Endodermal cell (in vitro differentiated cells): Measurements from ENCODE around the gene ANO6. TPM values are rescaled to one million over a fixed set of nuclear protein-coding genes. Genes with fewer than 3 reads are reported as not detected.

ENCODE experiments used
- DNase-seq: peaks from one replicate; pipeline ENCODE4 v3.0.0-alpha.2; 2017
- H3K27ac ChIP-seq: 2 replicates; pipeline ENCODE4 v1.5.1; 2013; ENCODE audit warnings: mild to moderate bottlenecking, low read depth, low read length, moderate library complexity
- H3K27me3 ChIP-seq: 2 replicates; pipeline ENCODE4 v1.6.1; 2013; ENCODE audit warnings: mild to moderate bottlenecking, low read length, moderate library complexity; ENCODE audit not compliant: insufficient read depth, control insufficient read depth, poor library complexity, severe bottlenecking
- H3K36me3 ChIP-seq: 2 replicates; pipeline ENCODE4 v1.7.0; 2013; ENCODE audit warnings: mild to moderate bottlenecking, low read length, moderate library complexity; ENCODE audit not compliant: control insufficient read depth, insufficient read depth
- H3K4me1 ChIP-seq: one replicate; pipeline ENCODE4 v1.7.0; 2013; ENCODE audit warnings: low read length; ENCODE audit not compliant: control insufficient read depth, insufficient read depth
- H3K4me3 ChIP-seq: 2 replicates; pipeline ENCODE4 v1.5.1; 2013; ENCODE audit warnings: mild to moderate bottlenecking, low read length, moderate library complexity
- H3K9ac ChIP-seq: 2 replicates; pipeline ENCODE4 v1.6.1; 2013; ENCODE audit warnings: mild to moderate bottlenecking, low read length, moderate library complexity; ENCODE audit not compliant: poor library complexity, severe bottlenecking; ENCODE audit errors: extremely low read depth
- H3K9me3 ChIP-seq: 2 replicates; pipeline ENCODE4 v1.6.1; 2013; ENCODE audit warnings: mild to moderate bottlenecking, low read length, moderate library complexity; ENCODE audit not compliant: control insufficient read depth
- H3K27ac Mint-ChIP-seq: 2 replicates; pipeline ENCODE4 v1.8.0; 2020; ENCODE audit warnings: mixed read lengths
- H3K27me3 Mint-ChIP-seq: 2 replicates; pipeline ENCODE4 v1.8.0; 2021; ENCODE audit warnings: mild to moderate bottlenecking, mixed read lengths; ENCODE audit not compliant: insufficient read depth
- H3K36me3 Mint-ChIP-seq: 2 replicates; pipeline ENCODE4 v1.8.0; 2020; ENCODE audit warnings: low read depth, mixed read lengths
- H3K4me1 Mint-ChIP-seq: 2 replicates; pipeline ENCODE4 v1.8.0; 2020; ENCODE audit warnings: mixed read lengths
- H3K4me3 Mint-ChIP-seq: 2 replicates; pipeline ENCODE4 v1.8.0; 2020; ENCODE audit warnings: mild to moderate bottlenecking, moderate library complexity, mixed read lengths
- H3K9me3 Mint-ChIP-seq: 2 replicates; pipeline ENCODE4 v1.8.0; 2020; ENCODE audit warnings: mild to moderate bottlenecking, mixed read lengths
- CTCF ChIP-seq: fragments of 200-600 bp; sonication (generic); conservative IDR thresholded peaks from 2 replicates; pipeline ENCODE4 v1.5.0; 2021; ENCODE audit warnings: antibody characterized with exemption, mild to moderate bottlenecking
- WGBS, 2 experiments: methylation state at CpG; one replicate each; pipeline versions ENCODE4 v1.1.5 to v1.1.7; 2013; ENCODE audit warnings: missing lambda C conversion rate in 2 of 2, mixed read lengths in 1 of 2; ENCODE audit not compliant: insufficient coverage in 1 of 2, insufficient read length in 1 of 2; 5-methylcytosine and 5-hydroxymethylcytosine counted together
- total RNA-seq, 2 donors: library from RNA; stranded (reverse); fragmentation: NEBNext Ultra II Directional in 1 of 2; extraction: Animal tissue kit (Norgen Biotek cat#: 25700) in 1 of 2; gene quantifications; 2 replicates in 1 of 2; 3 replicates in 1 of 2; pipeline ENCODE4 v1.2.1, GENCODE V29; 2021

The ANO6 gene
- total RNA-seq, 2 donors from 2014 or later, result 53.5 to 55.2 TPM

- no peak overlapping the region for H3K4me3 Mint-ChIP-seq
- WGBS, 2 experiments, result 80 to 87% methylated on average over 1 to 4 of the region's 4 CpGs
- H3K27me3 Mint-ChIP-seq, result no peaks in the 10 kb centered on the region
- Histone ChIP-seq H3K9ac (no peak overlapping the region), H3K9me3 (no peaks in the 10 kb centered on the region), H3K4me3 (no peak overlapping the region), H3K4me1 (no peaks in the 10 kb centered on the region), H3K36me3 (peaks cover 13% of the 10 kb centered on the region), H3K27me3 (no peaks in the 10 kb centered on the region), H3K27ac (no peak overlapping the region)
- H3K27ac Mint-ChIP-seq, result no peak overlapping the region
- peaks cover 7% of the 10 kb centered on the region for H3K4me1 Mint-ChIP-seq
- H3K9me3 Mint-ChIP-seq, result peaks cover 8% of the 10 kb centered on the region
- no peak for TF ChIP-seq CTCF
- peaks cover 15% of the 10 kb centered on the region for H3K36me3 Mint-ChIP-seq
- DNase-seq, result no peak
These were observed 106.9 kb downstream of the ANO6 start for GRCh38 chr12:45322810-45323209.

- Histone ChIP-seq H3K9ac (no peak overlapping the region), H3K27ac (no peak overlapping the region), H3K4me3 (no peak overlapping the region), H3K9me3 (no peaks in the 10 kb centered on the region), H3K27me3 (no peaks in the 10 kb centered on the region), H3K36me3 (peaks cover 13% of the 10 kb centered on the region), H3K4me1 (no peaks in the 10 kb centered on the region)
- no peaks in the 10 kb centered on the region for H3K27me3 Mint-ChIP-seq
- no peak for DNase-seq
- H3K4me3 Mint-ChIP-seq, result no peak overlapping the region
- H3K36me3 Mint-ChIP-seq, result peaks cover 9% of the 10 kb centered on the region
- WGBS, 2 experiments, result 72 to 75% methylated on average over 4 of the region's 4 CpGs
- H3K4me1 Mint-ChIP-seq, result peaks cover 11% of the 10 kb centered on the region
- H3K9me3 Mint-ChIP-seq, result peaks cover 3% of the 10 kb centered on the region
- TF ChIP-seq CTCF, result no peak
- no peak overlapping the region for H3K27ac Mint-ChIP-seq
These were observed 108.5 kb downstream of the ANO6 start for GRCh38 chr12:45324391-45324790.

- Histone ChIP-seq H3K36me3 (peaks cover 12% of the 10 kb centered on the region), H3K9ac (no peak overlapping the region), H3K4me3 (no peak overlapping the region), H3K27me3 (no peaks in the 10 kb centered on the region), H3K27ac (no peak overlapping the region), H3K9me3 (no peaks in the 10 kb centered on the region), H3K4me1 (no peaks in the 10 kb centered on the region)
- Mint-ChIP-seq H3K4me1 (peaks cover 5% of the 10 kb centered on the region), H3K9me3 (no peaks in the 10 kb centered on the region), H3K27ac (no peak overlapping the region), H3K4me3 (no peak overlapping the region), H3K36me3 (peaks cover 2% of the 10 kb centered on the region), H3K27me3 (no peaks in the 10 kb centered on the region)
- DNase-seq, result no peak
- no peak for TF ChIP-seq CTCF
- 83 to 97% methylated on average over 2 to 3 of the region's 3 CpGs for WGBS, 2 experiments
These were observed 110.6 kb downstream of the ANO6 start for GRCh38 chr12:45326358-45326975.
